Measurements from ENCODE around the gene POU6F2. TPM values are rescaled to one million over a fixed set of nuclear protein-coding genes. Genes with fewer than 3 reads are reported as not detected.

Gene POU6F2
- polyA plus RNA-seq, 2 of the 4 experiments (the other 2 are of a cell fraction): not detected

DNA sequence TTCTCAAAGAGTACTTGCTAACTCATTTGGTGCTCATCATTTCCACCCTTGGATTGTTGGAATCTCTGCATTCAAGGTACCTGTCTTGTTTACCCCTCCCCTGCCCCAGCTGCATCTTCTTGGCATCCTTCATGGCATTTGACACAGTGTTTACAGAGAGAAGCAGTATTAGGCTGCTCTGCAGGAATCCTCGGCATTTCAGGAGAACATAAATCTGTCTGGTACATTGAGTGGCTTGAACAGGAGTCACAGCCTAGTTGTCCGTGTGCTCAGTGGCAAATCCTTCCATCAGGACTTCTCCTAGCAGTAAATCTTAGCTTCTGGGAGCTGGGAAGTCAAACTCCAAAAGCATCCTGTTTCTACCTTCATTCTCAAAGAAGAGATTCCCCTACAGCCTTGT, 451.7 kb downstream of the POU6F2 start:
- Histone ChIP-seq H3K4me1 (peaks cover 9% of the 10 kb centered on the region; the same call in 2 of the 3 replicates), H3K9me3 (no peaks in the 10 kb centered on the region), H3K4me2 (no peak overlapping the region), H3K4me3 (no peak overlapping the region), H3K27ac (no peak overlapping the region)
- ATAC-seq (no peak), DNase-seq (ENCODE audit: low read depth in 1 of 2, low spot score in 1 of 2) (no peak), FAIRE-seq (no peak)
- TF ChIP-seq MAFK (IDR thresholded peaks at IDR 0.05; ENCODE audit: partially characterized antibody) (no peak), CHD2 (IDR thresholded peaks at IDR 0.05; ENCODE audit: low read length, partially characterized antibody) (no peak), ZC3H11A (IDR thresholded peaks at IDR 0.05) (no peak), HDAC2 (IDR thresholded peaks at IDR 0.05) (no peak), ESRRA (IDR thresholded peaks at IDR 0.05; ENCODE audit: borderline replicate concordance, low read length) (no peak), EHF (CRISPR knock-in tag; IDR thresholded peaks at IDR 0.05) (no peak), HEYL (CRISPR knock-in tag; IDR thresholded peaks at IDR 0.05) (no peak), ZNF302 (CRISPR knock-in tag; IDR thresholded peaks at IDR 0.05) (no peak), NFE2L2 (conservative IDR thresholded peaks at IDR 0.05; ENCODE audit: low read length) (no peak), EHMT2 (IDR thresholded peaks at IDR 0.05; ENCODE audit: low read depth) (no peak), SREBF2 (IDR thresholded peaks at IDR 0.05) (no peak)
- TF ChIP-seq, protein P1, sequence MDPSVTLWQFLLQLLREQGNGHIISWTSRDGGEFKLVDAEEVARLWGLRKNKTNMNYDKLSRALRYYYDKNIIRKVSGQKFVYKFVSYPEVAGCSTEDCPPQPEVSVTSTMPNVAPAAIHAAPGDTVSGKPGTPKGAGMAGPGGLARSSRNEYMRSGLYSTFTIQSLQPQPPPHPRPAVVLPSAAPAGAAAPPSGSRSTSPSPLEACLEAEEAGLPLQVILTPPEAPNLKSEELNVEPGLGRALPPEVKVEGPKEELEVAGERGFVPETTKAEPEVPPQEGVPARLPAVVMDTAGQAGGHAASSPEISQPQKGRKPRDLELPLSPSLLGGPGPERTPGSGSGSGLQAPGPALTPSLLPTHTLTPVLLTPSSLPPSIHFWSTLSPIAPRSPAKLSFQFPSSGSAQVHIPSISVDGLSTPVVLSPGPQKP (IDR thresholded peaks at IDR 0.05; ENCODE audit: low read depth, low read length): no peak
- TF ChIP-seq, protein P2, sequence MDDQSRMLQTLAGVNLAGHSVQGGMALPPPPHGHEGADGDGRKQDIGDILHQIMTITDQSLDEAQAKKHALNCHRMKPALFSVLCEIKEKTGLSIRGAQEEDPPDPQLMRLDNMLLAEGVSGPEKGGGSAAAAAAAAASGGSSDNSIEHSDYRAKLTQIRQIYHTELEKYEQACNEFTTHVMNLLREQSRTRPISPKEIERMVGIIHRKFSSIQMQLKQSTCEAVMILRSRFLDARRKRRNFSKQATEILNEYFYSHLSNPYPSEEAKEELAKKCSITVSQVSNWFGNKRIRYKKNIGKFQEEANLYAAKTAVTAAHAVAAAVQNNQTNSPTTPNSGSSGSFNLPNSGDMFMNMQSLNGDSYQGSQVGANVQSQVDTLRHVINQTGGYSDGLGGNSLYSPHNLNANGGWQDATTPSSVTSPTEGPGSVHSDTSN (IDR thresholded peaks at IDR 0.05): no peak
- ChIA-PET POLR2A (no interaction called here), CTCF (no interaction called here)
- WGBS (ENCODE audit: missing lambda C conversion rate): 31% methylated on average over 2 of the region's 2 CpGs

DNA sequence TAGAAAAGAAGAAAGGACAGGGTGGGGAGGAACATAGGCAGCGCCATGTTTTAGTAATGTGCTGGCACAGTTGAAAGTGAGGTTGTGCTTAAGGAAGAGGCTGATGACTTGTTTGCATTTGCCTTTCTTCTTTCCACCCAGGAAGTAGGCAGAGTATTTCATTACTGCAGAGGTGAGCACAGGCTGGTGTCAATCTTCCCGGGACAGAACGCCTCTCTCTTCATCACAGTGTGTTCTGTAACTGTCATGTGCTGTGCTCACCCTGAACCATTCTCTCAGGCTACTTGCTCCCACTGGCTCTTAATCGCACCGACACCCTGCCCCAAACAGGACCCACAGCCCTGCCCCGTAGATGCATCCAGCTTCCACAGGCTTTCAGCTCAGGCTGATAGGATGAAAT, 452.7 kb downstream of the POU6F2 start:
- TF ChIP-seq, protein P3, sequence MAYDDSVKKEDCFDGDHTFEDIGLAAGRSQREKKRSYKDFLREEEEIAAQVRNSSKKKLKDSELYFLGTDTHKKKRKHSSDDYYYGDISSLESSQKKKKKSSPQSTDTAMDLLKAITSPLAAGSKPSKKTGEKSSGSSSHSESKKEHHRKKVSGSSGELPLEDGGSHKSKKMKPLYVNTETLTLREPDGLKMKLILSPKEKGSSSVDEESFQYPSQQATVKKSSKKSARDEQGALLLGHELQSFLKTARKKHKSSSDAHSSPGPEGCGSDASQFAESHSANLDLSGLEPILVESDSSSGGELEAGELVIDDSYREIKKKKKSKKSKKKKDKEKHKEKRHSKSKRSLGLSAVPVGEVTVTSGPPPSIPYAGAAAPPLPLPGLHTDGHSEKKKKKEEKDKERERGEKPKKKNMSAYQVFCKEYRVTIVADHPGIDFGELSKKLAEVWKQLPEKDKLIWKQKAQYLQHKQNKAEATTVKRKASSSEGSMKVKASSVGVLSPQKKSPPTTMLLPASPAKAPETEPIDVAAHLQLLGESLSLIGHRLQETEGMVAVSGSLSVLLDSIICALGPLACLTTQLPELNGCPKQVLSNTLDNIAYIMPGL (CRISPR knock-in tag; IDR thresholded peaks at IDR 0.05; ENCODE audit: borderline replicate concordance): no peak
- no peak for TF ChIP-seq RFX5 (IDR thresholded peaks at IDR 0.05)
- no peak for TF ChIP-seq HEYL (CRISPR knock-in tag; IDR thresholded peaks at IDR 0.05)
- TF ChIP-seq KDM5A (IDR thresholded peaks at IDR 0.05): no peak
- TF ChIP-seq, protein P4, sequence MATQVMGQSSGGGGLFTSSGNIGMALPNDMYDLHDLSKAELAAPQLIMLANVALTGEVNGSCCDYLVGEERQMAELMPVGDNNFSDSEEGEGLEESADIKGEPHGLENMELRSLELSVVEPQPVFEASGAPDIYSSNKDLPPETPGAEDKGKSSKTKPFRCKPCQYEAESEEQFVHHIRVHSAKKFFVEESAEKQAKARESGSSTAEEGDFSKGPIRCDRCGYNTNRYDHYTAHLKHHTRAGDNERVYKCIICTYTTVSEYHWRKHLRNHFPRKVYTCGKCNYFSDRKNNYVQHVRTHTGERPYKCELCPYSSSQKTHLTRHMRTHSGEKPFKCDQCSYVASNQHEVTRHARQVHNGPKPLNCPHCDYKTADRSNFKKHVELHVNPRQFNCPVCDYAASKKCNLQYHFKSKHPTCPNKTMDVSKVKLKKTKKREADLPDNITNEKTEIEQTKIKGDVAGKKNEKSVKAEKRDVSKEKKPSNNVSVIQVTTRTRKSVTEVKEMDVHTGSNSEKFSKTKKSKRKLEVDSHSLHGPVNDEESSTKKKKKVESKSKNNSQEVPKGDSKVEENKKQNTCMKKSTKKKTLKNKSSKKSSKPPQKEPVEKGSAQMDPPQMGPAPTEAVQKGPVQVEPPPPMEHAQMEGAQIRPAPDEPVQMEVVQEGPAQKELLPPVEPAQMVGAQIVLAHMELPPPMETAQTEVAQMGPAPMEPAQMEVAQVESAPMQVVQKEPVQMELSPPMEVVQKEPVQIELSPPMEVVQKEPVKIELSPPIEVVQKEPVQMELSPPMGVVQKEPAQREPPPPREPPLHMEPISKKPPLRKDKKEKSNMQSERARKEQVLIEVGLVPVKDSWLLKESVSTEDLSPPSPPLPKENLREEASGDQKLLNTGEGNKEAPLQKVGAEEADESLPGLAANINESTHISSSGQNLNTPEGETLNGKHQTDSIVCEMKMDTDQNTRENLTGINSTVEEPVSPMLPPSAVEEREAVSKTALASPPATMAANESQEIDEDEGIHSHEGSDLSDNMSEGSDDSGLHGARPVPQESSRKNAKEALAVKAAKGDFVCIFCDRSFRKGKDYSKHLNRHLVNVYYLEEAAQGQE (IDR thresholded peaks at IDR 0.05): no peak
- TF ChIP-seq SREBF2 (IDR thresholded peaks at IDR 0.05): no peak
- no peak for TF ChIP-seq HOXA7 (CRISPR knock-in tag; IDR thresholded peaks at IDR 0.05)
- TF ChIP-seq CHD2 (IDR thresholded peaks at IDR 0.05; ENCODE audit: low read length, partially characterized antibody): no peak
- TF ChIP-seq TFCP2L1 (CRISPR knock-in tag; IDR thresholded peaks at IDR 0.05): no peak
- TF ChIP-seq MAFK (IDR thresholded peaks at IDR 0.05; ENCODE audit: partially characterized antibody): no peak
- no peak for TF ChIP-seq NPAS2 (CRISPR knock-in tag; IDR thresholded peaks at IDR 0.05; ENCODE audit: borderline replicate concordance)
- no peak for TF ChIP-seq ZSCAN20 (CRISPR knock-in tag; IDR thresholded peaks at IDR 0.05)
- no peak for TF ChIP-seq HOXB13 (CRISPR knock-in tag; IDR thresholded peaks at IDR 0.05; ENCODE audit: low read depth)
- TF ChIP-seq KDM1A (IDR thresholded peaks at IDR 0.05; ENCODE audit: low read depth): no peak
- TF ChIP-seq JUNB (IDR thresholded peaks at IDR 0.05): no peak
- no peak for TF ChIP-seq PHF8 (IDR thresholded peaks at IDR 0.05; ENCODE audit: borderline replicate concordance, low read depth)
- no peak for TF ChIP-seq HDAC2 (IDR thresholded peaks at IDR 0.05)
- TF ChIP-seq ESRRA (IDR thresholded peaks at IDR 0.05; ENCODE audit: borderline replicate concordance, low read length): no peak
- POLR2A ChIA-PET: no interaction called here
- DNase-seq (ENCODE audit: low read depth in 1 of 2, low spot score in 1 of 2): no peak
- Histone ChIP-seq H3K4me2 (no peak overlapping the region), H3K4me3 (no peak overlapping the region), H3K27ac (no peak overlapping the region), H3K4me1 (peaks cover 9% of the 10 kb centered on the region; the same call in 2 of the 3 replicates), H3K9me3 (no peaks in the 10 kb centered on the region)
- CTCF ChIA-PET: interaction anchor here (1.3 kb wide), 1 partner anchor 12 kb away, joined by 4 read pairs; no protein-coding TSS in a partner anchor
- FAIRE-seq: no peak
- ATAC-seq: no peak
- 61% methylated on average over 6 of the region's 6 CpGs for WGBS (ENCODE audit: missing lambda C conversion rate)
